GM18907 (cell line): ENCODE results near the gene POP4.

Experiments
- ATAC-seq: cut with Tn5 transposase; IDR thresholded peaks from one replicate; pipeline ENCODE4 v1.9.1; 2021; ENCODE audit warnings: mild to moderate bottlenecking, moderate library complexity; ENCODE audit not compliant: unreplicated experiment

POP4 gene

DNA sequence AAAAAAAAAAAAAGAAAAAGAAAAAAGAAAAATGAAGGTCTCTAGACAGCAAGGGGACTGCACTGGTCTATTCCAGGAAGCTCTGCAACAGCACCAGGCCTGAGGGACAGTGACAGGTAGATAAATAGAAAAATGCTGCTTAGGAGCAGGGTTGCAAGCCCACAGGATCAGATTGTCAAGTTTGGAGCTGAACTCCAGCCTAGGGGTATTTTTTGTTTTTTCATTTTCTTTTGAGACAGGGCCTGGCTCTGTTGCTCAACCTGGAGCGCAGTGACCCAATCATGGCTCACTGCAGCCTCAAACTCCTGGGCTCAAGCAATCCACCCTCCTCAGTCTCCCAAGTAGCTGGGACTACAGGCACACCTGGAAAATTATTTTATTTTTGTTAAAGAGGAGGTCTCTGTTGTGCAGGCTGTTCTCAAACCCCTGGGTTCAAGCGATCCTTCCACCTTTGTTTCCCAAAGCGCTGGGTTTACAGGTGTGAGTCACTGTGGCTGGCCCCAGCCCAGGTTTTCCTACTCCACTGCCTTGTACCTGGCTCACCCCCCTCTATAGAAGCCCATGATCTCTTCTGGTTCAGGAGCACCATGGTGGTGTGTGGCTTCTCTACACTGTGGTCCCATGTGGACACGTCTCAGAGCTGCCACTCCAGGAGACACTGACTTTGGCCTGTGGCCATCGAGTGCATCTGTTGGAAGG lies 23.9 kb downstream of the POP4 start:
- no peak for ATAC-seq

DNA sequence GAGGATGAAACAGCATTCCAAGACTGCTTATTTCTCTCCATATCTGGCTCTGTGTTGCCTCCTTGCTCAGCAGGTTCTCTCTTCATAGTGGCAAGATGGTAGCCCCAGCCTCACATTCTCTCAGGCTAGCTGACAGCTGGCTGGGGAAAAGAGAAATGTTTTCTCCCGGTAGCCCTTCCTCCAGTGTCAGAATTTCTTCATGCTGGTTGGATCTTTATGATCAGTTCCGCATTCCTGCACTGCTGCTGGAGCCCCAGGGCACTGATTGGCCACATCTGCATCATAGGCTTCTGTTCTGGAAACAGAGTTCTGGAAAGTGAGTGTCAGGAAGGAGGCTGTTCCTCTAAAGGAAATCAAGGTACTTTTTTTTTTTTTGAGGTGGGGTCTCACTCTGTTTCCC lies 24.6 kb downstream of the POP4 start:
- no peak for ATAC-seq

DNA sequence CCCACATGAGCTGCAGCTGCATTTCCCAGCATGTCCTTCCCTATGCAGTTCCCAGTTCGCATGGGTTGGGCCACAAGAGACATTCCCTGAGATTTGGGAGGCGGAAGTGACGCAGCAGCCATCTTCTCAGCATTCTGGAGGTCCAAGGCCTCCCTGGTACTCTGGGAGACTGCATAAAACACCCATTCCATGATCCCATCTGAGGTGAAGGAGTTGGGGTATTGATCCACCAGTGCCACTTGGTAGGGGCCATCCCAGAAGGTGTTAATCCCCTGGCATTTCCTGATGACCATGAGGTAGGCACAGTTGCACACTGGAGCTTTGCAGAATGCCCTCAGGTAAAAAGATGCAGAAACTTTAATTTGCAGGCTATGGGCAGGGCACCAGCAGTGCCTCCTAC lies 25.4 kb downstream of the POP4 start:
- ATAC-seq: no peak

DNA sequence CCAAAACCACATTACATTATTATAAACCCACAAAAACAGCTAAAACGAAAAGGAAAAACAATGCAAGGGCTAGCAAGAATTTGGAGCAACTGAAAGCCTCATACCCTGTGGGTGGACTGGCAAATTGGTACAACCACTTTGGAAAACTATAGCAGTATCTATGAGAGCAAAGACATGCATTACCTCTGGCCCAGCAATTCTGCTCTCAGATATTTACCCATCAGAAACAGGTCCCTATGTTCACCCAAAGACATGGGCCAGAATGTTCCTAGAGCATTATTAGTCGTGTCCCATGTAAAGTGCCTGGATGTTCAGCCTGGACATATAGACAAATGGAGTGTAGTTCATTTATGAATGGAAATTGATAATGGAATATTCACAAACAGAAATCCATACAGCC lies 27.9 kb downstream of the POP4 start:
- ATAC-seq: no peak

DNA sequence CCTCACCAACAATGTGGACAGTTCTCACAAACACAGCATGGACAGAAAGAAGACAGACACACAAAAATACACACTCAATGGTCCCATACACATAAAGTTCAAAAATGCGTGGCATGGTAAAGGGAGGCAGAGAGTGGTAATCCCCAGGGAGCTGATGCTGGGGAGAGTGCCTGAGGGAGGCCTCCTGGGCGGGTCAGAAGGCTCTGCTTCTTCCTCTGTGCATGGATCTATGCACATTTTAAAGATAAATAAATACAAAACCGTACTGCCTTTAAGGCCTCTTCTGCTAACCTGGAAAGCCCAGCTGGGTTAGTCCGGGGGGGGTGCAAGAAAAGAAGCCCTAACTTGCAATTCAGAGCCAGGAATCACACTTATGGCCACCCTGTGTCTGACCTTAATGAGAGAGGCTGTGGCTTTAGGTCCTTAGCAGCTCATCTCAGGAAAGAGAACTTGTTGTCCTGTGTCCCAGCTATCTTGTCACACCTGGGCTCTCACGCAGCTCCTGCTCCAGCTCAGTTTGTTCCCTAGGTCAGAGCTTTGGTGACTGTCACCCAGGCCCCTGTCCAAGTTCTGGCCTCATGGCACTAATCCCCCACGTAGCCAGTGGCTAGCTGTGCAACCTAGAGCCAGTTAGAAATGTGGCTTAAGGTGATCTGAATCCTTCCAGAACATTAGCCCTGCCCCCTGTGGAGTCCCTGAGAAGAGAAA lies 28.5 kb downstream of the POP4 start:
- no peak for ATAC-seq

DNA sequence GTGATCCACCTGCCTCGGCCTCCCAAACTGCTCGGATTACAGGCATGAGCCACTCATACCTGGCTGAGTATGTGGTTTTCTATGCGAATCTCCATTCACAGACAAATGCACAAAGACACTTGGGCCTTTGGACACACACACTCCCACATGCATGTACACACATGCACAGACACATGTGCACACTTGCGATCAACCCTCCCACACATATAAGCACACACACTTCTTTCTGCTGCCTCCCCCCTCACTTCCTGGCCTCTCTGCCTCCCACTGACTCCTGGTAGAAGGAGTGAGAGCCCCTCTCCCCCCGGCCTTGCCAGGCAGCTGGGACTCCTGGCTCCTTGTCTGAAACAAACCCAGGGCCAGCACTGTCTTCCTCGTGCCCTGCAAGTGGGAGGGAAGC lies 29.9 kb downstream of the POP4 start:
- no peak for ATAC-seq

DNA sequence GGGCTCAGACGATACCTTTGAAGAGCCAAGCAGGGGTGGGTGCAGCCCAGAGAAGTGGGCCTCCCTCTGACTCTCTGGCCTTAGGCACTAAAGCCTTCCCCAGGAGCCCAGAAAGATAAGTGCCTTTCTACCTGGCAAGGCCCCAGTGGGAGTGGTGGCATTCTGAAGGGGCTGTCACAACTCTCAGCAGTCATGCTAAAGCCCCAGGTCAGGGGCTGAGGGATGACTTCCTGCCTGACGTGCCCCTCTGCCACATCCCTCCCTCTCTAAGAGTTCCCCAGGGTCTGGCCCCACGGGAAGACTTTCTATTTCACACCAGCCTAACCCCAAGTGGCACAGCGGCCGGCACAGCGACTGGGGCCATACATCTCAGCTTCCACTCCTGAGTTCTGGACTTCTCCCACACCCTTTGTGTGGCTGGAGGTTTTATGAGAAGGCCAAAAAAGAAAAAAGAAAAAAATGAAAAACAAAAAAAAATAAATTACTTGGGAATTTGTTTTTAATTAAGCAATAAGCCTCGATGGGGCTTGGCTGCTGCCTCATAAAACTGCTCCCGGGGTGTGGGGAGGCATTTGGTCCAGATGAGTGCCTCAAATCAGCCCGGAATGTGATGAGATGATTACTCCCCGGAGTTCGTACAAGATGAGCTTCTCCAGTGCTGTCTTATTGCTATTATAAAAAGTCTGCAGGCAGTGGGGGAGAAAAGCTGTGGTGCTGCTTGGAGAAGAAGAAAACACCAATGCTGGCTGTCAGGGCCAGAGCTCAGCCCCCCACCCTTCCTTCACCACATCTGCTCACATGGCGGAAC lies 30.7 kb downstream of the POP4 start:
- no peak for ATAC-seq

DNA sequence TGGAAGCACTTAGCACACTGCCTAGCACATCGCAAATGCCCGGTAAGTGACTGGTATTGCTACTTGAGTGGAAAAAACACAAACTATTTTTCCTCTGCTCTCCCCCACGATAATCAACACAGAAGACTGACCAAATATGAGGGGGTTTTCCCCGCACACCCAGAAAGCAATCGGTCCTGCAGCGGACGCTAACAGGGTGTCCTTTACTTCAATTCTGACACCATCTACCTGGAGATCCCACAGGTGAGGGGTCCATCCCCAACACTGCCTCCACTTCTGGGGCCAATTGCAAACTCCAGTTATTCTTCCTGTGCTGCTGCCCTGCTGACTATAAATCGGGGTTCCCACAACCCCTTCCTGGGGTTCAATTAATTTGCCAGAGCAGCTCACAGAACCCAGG lies 33.0 kb downstream of the POP4 start:
- no peak for ATAC-seq

DNA sequence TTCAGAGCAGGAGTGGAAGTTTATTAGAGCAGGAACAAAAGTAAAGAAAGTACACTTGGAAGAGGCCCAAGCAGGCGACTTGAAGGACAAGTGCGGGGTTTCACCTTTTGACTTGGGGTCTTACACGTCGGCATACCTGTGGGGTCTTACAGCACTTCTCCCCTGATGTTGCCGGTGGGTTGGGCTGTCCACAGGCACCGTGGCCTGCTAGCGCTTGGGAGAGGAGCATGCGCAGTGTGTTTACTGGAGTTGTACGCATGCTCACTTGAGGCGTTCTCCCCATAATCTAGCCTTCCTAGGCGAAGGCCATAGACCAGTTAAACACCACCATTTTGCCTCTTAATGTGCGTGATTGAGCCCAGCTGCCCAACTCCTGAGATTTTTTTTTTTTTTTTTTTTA lies 34.1 kb downstream of the POP4 start:
- no peak for ATAC-seq

DNA sequence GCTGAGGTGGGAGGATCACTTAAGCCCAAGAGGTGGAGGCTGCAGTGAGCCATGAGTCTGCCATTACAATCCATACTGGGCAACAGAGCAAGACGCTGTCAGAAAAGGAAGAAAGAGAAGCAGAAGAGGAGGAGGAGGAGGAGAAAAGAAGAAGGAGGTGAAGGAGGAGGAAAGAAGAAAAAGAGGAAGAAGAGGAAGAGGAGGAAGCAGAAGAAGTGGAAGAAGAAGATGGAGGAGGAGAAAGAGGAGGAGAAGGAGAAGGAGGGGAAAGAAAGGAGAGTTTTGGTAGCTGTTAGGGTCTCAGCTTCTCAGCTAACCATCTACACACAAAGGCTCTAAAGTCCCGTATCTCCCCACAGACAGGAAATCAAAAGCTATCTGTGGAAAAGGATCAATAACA lies 35.5 kb downstream of the POP4 start:
- ATAC-seq: no peak

DNA sequence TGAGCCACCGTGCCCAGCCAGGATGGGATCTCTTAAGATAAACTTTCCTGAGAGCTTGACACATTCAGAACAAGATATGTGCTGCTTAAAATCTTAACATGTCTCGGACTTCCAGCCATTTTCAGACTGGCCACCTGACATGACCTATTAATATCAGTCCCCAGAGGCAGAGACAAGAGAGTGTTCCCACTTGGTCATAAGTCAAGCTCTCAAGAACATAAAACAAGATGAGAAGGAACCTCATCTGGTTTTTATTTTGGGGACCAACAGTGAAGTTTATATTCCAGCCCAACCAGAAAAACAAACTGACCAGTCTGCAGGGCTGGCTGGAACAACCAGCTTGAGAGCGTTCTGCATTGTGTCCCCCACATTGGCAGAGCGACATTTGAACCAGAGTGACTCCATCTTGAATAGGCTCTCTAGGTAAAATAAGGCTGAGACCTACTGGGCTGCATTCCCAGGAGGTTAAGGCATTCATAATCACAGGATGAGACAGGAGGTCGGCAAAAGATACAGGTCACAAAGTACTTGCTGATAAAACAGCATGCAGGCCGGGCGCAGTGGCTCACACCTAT lies 37.4 kb downstream of the POP4 start:
- no peak for ATAC-seq

DNA sequence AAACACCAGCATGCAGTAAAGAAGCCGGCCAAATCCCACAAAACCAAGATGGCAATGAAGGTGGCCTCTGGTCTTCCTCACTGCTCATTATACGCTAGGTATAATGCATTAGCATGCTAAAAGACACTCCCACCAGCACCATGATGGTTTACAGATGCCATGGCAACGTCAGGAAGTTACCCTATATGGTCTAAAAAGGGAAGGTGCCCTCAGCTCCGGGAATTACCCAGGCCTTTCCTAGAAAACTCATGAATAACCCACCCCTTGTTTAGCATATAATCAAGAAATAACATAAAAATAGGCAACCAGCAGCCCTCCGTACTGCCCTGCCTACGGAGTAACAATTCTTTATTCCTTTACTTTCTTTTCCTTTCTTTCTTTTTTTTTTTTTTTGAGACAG lies 38.1 kb downstream of the POP4 start:
- ATAC-seq: no peak

DNA sequence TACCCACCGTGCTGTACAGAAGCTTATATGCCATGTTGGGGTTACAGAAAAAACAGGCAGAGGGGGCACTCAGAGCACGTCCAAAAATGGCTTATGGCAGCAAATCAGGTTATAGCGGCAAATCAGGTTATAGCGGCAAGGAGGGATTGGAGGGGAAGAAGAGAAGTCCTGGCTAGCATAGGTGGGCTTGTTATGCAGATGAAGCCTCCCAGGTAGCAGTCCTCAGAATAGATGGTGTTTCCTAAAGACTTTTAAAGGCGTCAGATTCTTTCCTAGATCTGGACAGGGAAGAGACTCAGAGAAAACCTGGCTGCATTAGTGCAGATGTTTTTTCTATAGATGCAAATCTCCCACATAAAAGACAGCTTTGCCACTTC lies 39.4 kb downstream of the POP4 start:
- no peak for ATAC-seq

DNA sequence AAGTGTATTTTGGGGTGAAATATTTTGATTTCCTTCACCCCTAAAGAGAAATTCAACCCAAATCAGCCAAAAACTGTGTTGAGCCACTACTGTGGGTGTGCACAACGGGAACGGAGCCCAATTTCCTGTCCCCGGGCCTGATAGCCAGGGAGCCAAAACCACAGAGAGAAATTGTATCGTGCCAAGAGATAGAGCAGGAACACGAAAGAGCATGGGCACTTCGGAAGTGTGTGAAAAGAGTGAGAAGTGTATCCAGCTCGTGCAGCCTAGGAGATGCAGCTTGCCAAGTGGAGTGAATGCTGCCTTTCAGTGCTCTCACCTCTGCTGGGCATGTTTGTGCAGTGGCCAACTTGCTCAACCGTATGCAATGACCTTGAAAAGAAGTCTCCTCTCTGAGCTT lies 39.8 kb downstream of the POP4 start:
- no peak for ATAC-seq

DNA sequence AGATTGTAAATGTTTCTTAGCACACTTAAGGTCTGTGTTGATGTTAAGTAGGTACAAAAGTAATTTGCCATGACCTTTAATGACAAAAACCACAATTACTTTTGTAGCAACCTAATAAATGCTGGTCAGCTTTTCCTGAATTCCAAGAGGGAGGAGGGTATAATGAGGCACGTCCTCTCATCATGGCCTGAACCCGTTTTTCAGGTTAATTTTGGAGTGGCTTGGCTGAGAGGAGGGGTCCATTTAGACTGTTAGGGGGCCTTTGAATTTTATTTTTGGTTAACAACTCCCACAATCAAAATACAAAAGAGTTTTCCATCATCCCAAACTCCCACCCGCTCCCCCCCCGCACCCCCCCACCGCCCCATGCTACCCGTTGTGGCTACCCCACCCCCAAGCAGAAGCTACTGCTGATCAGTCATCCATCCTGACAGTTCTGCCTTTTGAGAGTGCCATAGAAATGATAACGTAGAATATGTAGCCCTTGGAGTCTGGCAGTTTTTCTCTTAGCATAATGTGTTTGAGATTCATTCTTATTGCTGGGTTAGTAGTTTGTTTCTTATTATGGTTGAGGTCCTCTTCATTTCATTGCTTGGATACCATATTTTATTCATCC lies 44.8 kb downstream of the POP4 start:
- ATAC-seq: no peak

DNA sequence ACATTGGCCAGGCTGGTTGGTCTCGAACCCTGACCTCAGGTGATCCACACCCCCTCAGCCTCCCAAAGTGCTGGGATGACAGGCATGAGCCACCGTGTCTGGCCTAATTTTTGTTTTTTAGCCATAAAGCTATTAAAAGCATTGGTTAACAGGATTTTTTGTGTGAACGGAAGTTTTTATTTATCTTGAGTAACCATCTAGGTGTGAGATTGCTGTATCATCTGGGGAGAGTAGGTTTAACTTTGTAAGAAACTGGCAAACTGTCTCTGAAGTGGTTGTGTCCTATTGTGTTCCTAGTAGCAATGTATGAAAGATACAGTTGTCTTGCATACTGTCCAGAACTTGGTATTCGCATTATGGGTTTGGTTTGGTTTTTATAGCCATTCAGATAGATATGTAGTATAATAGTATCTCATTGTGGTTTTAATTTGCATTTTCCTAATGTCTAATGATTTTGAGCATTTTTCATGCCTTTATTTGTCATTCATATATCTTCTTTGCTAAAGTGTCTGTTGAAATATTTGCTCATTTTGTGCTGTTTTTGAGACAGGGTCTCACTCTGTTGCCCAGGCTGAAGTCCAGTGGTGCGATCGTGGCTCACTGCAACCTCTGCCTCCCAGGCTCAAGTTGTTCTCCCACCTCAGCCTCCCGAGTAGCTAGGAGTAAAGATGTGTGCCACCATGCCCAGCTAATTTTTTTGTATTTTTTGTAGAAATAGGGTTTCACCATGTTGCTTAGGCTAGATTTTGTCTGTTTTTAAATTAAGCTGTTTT lies 45.7 kb downstream of the POP4 start:
- no peak for ATAC-seq

DNA sequence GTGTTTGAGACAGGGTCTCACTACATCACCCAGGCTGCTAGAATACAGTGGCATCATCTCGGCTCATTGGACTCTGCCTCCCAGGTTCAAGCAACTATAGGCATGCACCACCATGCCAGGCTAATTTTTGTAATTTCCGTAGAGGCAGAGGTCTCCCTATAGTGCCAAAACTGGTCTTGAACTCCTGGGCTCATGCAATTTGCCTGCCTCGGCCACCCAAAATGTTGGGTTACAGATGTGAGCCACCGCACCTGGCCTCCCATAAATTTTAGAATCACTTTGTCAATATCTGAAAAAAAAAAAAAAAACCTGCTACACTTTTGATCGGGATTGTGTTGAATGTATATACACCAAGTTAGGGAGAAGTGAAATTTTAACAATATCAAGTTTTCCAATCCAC lies 47.3 kb downstream of the POP4 start:
- ATAC-seq: no peak

DNA sequence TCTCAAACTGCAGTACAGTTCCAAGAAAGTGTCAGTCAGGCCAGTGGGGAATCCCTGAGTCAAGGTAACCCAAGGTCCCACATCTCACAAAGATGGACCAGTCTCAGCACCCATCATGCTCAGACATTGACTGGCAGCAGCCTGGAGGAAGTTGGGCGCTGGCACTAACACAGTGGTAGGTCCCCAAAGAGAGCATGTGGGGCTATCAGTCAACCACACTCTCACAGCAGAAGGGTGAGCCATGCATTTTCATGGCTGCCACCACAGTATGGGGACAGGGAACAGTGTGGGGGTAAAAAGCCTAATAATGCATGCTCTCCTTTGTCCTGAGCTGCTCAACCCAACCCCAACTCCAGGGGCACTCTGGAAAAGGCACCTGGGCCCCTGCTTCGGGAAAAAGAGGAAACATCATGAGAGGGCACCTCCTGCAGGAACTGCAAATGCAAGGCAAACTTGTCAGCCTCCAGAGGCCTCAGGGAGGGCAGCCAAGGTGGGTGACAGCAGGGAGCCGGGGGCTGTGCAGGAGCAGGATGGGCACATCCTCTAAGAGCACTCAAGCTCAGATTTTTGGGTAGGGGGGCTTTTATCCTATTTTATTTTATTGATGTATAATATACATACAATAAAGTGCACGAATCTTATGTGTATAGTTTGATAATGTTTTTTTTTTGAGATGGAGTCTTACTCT lies 49.7 kb downstream of the POP4 start:
- ATAC-seq: no peak

DNA sequence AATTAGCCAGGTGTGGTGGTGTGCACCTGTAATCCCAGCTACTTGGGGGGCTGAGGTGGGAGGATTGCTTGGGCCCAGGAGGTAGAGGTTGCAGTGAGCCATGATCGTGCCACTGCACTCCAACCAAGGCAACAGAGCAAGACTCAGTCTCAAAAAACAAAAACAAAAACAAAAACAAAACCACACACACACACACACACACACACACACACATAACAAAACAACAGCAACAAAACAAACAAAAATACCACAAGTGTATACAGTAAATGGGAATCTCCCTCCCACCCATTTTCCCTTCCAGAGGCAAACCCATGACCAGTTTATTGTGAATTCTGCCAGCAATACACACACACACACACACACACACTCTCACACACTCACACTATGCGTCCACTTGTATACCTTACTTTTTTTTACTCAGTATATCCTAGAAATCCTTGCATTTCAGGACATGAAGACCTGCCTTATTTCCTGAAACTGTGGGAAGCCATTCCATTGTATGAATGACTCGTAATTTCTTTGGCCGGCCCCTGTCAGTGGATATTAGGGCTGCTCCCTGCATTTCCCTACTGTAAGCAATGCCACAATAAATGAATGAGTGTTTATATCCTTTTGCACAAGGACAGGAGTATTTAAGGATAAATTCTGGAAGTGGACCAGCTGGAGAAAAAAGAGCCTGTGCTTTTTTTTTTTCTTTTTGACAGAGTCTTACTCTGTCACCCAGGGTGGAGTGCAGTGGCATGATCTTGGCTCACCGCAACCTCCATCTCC lies 52.3 kb downstream of the POP4 start:
- ATAC-seq: no peak
